Measurements from ENCODE around the gene LMCD1.

- TF ChIP-seq CTCF (IDR thresholded peaks at IDR 0.05; ENCODE audit: insufficient read depth, low read length, poor library complexity, severe bottlenecking) (no peak), EZH2phosphoT487 (conservative IDR thresholded peaks at IDR 0.05; ENCODE audit: low read length) (no peak)
Observed at GRCh38 chr3:8500989-8501370, 643 bp upstream of the LMCD1 start.
